IPS-NIHi11 (cell line): Measurements from ENCODE around the gene RPS15.
A peak's percentile ranks its signal among the peaks of the same experiment; 100 is the strongest.
"Not testable (repeated sequence)": the region's sequence is repeated elsewhere in the genome, so short reads cannot be mapped to it uniquely, and the experiment has no call there.

ENCODE experiments used
- DNase-seq: peaks from one replicate; pipeline ENCODE4 v3.0.0; 2012; ENCODE audit warnings: mixed read lengths, low spot score

Gene RPS15

DNA sequence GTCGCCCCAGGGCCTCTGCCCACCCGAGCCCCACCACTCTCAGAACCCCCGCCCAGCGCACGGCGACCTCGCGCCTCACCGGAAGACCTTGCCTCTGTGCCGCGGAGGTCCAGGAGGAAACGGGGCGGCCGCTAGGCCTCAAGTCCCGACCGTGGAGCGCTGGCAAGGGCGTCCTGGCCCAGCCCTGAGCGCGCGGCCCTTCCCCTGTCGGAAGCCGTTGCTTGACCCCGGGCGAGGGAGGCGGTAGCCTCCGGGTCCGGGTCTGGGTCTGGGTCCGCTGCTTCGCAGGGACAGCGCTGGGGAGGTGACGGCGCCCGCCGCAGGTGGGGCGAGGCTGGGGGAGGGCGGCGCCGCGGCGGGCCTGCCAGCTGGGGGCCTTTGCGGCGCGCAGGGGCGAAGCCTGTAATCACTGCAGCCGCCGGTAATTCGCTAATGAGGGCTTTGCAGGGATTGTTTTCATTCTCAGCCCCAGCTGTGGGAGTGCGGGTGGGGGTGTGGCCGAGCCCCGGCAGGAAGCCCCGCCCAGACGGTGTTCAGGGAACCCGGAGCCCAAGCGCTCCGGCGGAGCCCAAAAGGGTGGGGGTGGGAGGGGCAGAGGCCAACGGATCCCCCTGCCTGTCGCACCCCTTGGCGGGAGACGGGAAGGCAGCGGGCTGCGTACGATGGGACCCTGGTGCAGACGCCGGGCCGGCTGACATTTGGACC, 32.3 kb downstream of the RPS15 start:
- peak; percentile 82 for DNase-seq

DNA sequence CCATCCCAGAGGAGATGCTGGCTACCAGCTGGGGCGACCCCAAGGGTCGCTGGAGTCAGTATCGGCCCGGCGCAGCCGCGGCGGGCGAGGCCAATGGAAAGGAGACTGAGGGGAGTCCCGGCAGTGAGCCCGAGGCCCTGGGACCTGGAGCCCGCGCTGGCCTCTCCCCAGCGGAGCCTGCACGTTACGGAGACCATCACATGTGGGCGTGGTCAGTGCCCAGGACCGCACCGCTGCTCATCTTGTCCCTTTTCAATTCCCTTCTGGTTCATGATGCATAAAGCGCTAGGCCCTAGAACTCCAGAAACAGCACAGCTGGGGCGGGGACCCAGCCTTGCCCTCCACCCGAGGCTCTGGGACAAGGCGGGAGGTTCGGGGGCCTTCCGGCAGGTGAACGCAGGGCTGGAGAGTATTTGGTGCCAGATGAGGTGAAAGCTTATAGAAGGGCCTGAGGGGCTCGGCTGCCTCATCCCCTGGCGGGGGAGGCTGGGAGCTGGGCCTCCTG, 32.9 kb downstream of the RPS15 start:
- DNase-seq: peak; percentile 78

DNA sequence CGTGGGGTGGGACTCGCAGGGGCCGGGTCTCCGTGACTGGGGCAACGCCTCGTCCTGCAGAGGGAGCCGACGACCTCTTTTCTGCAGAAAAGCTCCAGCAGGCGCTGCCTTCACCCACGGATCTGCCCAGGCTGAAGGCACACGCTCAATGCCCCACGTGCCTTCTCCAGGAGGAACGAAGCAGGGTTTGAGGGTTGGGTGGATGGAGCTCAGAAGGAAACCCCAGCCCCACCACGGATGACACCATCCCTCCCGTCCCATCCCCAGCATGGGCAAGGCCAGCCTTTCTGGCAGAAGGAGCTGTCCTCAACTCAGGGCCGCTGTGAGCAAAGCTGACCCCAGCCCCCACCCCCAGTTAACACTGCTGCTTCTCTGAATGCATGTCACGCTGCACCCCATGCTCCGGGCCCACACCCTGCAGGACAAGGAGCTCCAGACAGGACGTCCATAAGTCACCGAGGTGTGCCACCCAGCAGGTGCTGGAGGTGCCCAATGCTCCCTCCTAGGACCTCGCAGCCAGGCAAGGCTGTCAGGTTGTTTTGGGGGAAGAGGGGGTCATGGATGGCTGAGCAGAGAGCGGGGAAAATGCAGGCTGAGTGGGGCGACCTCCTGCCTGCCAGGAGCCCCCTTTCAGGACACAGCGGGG, 33.4 kb downstream of the RPS15 start:
- no peak for DNase-seq

DNA sequence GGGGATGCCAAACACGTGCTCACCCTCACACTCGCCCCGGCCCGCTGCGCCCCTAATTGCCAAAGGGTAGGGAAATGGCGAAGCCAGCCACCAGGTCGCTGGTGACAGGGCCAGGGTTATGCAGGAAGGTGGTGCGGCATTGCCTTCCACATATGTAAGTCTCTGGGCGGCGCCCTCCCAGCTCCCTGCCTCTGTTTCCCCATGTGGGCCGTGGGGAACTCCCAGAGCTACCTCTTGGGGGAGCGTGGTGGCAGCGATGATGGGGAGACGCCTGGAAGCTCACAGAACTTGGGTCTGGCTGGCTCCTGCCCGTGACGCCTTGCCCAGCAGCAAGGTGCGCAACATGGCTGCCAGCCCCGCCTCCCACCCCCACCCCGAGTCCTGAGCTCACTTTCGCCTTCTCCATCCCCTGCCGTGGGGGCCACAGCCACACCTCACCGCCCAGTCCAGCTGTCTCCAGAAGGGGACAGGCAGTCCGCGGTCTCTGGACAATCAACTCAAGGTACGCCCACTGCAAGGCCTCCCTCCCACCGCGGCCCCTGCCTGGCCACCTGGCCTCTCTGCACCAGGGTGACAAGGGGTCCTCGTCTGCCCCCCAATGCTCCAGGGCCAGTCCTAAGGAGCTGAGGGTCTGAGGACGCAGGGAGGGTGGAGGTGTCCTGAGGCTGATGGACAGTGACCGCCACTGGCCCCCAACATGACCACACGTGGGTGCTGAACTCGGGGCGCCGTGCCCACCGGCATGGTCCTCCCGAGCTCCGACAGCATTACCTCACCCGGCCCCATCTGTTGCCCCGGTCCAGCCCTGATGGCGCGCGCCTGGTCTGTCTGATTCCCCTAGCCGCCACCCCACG, 34.3 kb downstream of the RPS15 start:
- no peak for DNase-seq

DNA sequence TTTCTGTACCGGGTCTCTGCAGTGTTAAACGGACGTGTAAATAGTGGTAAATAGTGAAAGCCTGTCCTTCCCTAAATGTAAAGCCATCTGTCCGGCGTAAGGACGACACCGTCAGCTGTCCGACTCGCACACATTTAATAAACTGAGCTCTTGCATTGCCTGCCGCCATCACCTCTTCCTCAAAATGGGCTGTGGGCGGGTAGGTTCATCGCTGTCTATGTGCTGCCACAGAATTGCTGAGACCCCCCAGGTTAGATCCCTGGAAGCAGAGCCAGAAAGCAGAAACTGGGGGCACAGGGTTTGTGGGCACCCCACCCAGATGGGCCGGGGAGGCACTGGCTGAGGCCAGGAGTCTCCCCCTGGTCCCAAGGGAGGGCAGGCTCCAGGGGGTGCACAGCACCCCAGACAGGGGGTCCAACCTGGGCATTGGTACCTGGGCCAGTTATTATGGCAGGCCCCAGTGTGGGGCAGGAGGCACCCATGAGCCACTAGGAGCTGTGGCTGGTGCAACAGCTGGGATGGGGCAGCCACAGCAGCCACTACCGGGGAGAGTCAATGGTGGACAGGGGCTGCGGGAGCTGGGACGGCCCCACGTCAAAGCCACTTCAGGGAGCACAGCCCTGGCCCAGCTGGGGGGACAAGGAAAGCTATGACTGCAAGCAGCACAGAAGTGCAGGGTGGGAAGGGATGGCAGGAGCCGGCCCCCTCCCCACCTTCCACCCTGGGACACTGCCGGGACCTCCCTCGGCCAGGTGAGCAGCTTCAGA, 35.1 kb downstream of the RPS15 start:
- DNase-seq: no peak

DNA sequence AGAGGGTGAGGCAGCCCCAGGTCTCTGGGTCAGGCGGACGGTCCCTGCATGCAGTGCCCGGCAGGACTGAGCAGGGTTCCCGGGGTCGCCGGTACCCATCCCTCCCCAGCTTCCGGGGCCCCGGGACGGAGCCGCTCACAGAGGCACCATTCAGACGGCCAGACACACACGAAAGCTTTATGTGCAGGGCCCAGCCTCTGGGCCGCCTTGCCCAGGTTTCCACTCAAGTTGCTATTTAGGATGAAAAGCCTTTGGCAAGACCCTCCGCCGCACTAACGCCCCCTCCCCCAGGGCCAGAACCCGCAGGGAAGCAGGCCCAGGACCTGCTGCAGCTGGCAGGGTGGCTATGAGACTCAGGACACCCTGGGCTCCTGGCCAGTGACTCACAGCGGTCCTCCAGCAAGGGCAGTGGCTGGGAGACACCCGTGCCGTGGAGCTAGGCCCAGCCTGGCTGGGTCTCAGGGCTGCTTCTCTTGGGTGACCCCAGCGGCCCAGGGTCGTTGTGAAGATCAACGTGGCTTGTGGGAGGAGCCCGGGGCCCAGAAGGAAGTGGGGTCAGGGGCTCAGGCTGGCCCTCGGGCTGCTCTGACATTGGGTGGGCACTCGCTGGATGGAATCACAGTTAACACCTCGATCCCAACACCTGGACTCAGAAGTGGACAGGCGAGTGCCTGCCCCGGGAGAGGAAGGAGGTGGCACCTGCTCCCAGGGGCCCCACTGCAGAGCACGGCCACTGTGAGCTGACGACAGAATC, 36.0 kb downstream of the RPS15 start:
- no peak for DNase-seq

DNA sequence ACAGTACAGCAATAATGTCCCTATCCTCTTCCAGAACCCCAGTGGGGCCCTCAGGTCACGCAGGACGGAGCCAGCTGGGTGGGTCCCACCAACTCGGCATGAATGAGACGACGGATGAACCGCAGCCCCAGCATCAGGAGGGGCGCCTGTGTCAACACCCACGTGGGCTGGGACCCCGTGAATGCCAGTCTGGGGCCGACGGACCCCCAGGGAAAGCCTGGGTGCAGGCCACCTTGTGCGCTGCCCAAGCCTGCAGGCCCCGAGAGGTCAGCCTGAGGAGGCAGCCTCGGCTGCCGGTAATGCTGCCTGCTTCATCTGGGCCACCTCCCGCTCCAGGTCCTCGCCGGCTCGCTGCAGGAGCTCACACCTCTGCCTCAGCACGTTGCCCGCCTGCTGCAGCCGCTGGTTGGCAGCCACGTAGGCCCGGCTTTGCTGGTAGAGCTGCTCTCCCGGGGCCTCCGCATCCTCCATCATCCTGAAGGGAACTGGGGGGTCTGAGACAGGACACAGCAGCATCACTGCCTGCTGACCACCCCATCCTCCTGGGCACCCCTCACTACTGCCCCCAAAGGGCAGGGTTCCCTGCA, 36.7 kb downstream of the RPS15 start:
- no peak for DNase-seq

DNA sequence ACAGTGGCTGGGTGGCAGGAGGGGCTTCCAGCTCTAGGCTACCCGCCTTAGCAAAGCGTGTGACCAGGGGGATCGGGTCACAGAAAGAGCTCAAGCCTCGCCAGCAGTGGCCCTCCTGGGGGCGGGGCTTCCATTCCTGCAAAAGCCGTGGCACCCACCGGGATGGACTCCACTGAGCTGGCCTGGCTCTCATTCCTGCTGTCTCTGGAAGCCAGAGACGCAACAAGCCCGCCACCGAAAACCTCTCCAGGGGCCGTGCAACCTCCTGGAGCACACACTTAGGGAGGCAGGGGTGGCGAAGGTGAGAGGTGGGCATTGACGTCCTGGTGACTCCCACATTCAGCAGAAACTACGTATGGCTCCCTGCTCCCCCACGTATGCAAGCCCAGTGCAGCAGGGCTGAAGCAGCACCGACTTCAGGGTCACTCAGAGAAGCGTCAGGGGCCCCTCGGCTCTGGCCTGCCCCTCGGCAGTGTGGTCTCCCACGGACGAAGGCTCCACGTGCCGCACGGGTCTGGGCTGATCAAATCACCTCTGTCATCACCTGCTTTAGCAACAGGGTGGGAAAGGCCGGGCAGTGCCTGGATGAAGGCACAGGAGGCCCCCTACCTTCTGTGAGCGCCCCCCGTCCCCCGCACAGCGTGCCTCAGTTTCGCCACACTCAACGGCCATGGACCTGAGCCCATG, 37.7 kb downstream of the RPS15 start:
- DNase-seq: no peak

DNA sequence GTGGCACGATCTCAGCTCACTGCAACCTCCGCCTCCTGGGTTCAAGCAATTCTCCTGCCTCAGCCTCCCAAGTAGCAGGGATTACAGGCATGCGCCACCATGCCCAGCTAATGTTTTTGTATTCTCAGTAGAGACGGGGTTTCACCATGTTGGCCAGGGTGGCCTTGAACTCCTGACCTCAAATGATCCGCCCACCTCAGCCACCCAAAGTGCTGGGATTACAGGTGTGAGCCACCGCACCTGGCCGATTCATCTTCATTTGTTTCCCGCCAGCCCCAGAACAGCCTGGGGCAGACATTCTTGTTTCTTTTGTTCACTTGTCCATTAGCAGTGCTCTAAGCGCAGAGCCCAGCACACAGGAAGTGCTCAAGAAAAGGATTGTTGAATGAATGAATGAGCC, 38.9 kb downstream of the RPS15 start:
- DNase-seq: not testable (repeated sequence)

DNA sequence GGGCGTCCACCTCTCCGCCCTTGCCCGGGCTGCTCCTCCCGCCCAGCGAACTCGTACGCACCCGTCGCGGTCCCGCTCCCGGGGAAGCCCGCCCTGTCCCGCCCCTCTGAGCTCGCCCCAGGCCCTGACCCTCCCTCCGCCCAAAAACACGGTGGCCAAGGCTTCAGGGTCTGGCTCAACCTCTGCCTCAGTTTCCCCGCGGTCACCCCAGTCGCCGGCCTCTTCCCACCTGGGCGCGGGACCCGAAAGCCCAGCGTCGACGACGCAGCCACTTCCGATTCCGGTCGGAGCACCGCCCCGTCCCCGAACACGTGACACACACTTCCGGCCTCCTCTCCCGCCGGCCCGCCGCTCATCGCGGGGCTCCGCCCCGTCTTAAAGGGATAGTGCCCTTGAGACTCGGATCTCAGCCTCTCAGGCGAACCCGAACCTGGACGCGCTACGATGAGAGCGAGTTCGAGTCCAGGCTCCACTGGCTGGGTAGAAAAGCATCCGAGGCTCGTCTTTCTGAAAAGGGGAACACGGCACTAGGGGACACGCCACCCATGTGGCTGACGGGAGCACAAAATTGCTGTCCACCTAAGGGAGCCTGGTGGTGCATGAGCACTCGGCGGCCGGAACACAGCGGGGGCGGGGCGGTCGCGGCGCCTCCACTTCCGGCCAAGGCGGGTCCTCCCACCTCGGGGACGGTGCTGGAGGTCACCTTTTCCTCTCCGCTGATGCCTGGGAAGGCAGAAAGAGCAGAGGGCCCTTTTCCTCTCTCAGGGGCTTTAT, 40.9 kb downstream of the RPS15 start, which contains the start of gene C19orf25:
C19orf25 (minus strand) TSS at position 282 of the 774 bp plus-strand sequence. CDS start 312 bp downstream, outside the sequence.
- peak; percentile 96 for DNase-seq

DNA sequence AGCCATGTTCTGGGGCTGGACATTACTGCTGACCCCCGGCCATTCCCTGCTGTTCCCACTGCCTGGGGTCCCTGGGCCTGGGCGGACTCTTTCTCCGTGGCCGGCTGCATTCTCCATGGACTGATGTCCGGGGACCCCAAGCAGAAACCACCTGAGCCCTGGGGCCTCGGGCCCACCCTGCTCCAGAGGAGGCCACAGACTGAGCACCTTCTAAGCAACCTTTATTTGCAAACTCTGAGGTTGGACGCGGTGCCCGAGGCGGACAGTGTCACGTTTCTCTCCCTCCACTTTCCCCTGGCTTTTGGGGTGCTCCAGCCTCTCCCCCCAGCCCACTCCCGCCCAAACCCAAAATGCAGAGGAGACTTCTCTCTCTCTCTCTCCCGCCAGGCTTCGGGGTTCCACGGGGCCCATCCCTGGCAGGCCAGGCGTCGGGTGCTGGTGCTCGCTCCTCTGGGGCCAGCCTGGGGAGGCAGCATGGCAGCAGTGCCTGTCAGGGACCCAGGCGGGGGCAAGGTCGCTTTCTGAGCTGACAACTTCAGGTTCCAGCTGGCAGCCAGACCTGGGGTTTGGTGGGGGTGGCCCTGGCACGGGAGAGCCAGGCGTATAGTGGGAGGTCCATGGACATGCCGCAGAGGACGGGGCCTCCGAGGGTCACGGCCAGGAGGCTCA, 43.2 kb downstream of the RPS15 start:
- no peak for DNase-seq

DNA sequence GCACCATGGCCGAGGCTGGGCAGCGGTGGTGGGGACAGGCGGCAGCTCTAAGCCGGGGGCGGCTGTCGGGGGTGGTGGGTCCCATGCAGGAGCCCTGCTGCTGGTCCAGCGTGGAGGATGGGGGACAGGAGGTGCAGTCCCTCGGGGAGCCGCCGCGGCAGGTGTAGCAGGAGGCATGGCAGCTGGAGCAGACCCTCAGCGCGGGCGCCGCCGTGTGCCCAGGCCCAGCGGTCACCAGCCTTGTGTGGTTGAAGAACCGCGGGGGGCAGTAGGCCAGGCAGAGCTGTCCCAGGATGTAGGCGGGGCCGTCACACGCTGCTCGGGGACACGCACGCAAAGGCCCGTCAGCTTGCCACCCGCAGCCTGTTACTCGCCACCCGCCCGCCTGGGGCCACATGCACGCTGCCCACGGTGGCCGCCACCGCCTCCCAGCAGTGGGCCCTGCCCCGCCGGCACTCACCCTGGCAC, 43.7 kb downstream of the RPS15 start:
- DNase-seq: no peak

DNA sequence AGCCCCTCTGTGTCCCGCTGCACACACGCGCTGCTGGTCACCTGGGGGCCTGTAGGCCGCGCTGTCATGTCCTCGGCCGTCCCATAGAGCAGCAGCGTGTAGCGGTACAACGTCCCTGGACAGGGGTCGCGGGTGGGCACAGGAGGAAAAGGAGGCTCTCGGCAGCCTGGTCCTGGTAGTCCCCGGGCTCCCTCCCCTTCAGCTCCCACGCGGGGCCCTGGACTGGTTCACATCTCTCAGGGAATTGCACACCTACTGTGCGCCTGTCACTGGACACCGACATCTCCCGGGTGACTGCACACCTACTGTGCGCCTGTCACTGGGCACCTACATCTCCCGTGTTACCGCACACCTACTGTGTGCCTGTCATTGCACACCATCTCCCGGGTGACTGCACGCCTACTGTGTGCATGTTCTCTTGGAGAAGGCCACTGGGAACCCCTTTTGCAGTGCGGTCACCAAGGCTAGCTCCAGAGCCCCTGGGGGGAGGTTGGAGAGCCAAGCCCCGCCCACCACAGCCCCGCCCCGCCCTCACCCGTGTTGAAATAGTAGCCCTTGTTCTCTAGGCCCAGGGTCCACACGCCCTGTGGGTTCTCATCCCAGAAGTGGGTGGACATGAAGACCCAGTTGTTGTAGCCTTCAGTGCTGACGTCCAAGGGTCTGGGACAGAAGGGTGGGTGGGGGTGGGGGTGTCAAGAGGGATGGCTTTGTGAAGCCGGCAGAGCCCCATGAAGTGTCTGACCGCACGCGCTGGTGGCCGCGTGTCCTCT, 44.4 kb downstream of the RPS15 start:
- no peak for DNase-seq

DNA sequence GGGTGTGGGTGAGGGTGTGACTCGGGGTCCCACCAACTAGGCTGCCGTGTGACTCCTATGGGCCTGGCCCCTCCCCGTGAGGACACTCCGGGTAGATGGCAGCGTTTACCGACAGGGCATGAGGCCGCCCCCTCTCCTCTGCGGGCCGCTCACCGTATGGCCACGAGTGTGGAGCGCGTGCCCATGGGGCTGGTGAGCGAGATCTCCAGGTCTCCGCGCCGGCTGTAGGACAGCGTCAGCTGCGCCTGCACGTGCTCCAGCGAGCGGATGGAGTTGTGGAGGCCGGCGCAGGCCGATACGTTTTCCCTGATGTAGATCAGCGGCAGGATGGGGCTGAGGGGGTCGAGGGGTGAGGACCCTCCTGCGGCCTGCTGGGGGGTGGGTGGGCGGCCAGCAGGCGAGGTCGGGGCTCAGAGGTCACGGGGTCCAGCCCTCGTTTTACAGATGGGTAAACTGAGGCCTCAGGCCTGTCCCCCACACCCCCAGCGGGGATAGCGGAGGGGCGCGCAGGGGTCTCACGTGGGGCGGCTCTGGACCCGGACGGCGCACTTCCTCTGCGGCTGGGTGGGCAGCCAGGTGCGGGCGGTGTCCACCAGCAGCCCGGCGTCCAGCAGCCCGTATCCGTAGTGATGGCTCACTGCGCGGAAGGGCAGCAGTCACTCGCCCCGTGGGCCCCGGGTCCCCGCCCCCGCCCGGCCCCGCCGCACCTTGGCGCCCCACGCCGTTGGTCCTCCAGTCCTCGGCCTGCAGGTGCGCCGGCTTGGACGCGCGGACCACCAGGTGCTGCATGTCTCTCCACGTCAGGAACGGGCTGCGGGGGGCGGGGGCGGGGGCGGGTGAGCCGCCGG, 45.2 kb downstream of the RPS15 start:
- DNase-seq: no peak

DNA sequence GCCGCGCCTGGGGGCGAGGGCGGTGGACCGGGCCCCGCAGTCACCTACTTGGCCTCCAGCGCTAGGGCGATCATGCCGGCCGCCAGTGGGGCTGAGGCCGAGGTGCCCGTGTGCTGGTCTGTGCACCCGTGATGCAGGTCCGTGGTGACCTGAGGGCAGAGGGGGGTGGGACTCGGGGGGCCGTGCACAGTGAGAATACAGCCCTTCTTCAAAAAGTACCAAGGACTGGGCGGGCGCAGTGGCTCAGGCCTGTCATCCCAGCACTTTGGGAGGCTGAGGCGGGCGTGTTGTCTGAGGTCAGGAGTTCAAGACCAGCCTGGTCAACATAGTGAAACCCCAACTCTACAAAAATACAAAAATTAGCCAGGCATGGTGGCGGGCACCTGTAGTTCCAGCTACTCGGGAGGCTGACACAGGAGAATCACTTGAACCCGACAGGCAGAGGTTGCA, 45.8 kb downstream of the RPS15 start:
- no peak for DNase-seq

DNA sequence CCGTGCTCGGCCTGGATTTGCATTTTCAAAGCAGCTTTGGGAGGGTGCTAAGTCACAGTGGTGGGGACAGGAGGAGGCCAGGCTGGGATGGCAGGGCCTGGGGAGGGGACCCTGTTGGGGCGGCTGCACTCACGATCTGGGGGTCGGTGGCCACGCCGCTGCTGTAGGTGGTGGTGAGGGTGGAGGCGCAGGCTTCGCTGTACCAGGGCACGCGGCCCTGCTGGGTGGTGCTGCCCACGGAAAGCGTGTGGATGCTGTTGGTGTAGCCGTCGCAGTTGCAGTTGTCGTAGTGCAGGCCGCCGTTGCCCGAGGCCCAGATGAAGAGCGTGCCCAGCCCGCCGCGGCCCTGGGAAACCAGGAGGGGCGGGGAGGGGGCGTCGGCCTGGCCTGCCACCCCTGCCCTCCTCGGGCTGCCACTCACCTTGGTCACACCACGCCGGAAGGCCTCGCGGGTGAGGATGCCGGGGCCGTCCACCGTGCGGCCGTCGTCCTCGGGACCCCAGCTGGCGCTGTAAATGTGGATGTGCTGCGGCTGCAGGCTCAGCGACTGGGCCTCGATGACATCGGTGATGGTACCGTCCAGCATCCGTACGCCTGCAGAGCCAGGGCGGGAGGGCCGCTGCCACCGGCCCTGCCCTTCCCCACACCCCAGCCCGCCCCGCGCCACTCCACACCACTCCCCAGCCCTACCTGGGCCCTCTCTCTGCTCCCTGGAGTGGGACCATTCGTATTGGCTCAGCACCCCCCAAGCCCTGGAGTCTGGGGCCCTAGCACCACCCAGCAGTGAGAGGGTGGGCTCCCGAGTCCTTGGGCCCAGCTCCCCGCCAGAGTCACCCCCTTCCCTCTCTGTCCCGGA, 48.8 kb downstream of the RPS15 start:
- DNase-seq: no peak
